Osteoblast (primary cell): ENCODE data around the gene CMTM1. TPM values are rescaled to one million over a fixed set of nuclear protein-coding genes. Genes with fewer than 3 reads are reported as not detected.

ENCODE experiments used
- DNase-seq: peaks from one replicate; pipeline ENCODE4 v3.0.0; 2011; ENCODE audit warnings: low spot score, mixed read lengths; ENCODE audit not compliant: insufficient read length; ENCODE audit errors: missing footprints
- H2AFZ ChIP-seq: 2 replicates; pipeline ENCODE4 v1.6.0; 2011; ENCODE audit warnings: mild to moderate bottlenecking, low read length
- H3K27ac ChIP-seq: 2 replicates; pipeline ENCODE4 v1.5.1; 2011; ENCODE audit warnings: mild to moderate bottlenecking, low read depth, low read length, moderate library complexity
- H3K27me3 ChIP-seq: 2 replicates; pipeline ENCODE4 v1.6.0; 2012; ENCODE audit warnings: mild to moderate bottlenecking, control low read depth, inconsistent platforms, low read length, moderate library complexity; ENCODE audit not compliant: insufficient read depth
- H3K36me3 ChIP-seq: 2 replicates; pipeline ENCODE4 v1.5.1; 2011; ENCODE audit warnings: mild to moderate bottlenecking, low read length, control low read depth, moderate library complexity; ENCODE audit not compliant: insufficient read depth
- H3K4me1 ChIP-seq: 2 replicates; pipeline ENCODE4 v1.5.1; 2011; ENCODE audit warnings: mild to moderate bottlenecking, low read length, control low read depth, moderate library complexity; ENCODE audit not compliant: insufficient read depth
- H3K4me2 ChIP-seq: 2 replicates; pipeline ENCODE4 v1.6.0; 2011; ENCODE audit warnings: mild to moderate bottlenecking, low read length; ENCODE audit not compliant: insufficient read depth
- H3K4me3 ChIP-seq: fragments of 200-600 bp; sonication (generic); 3 replicates; pipeline ENCODE4 v1.5.1; 2012; ENCODE audit warnings: mild to moderate bottlenecking, low read length, inconsistent platforms; ENCODE audit not compliant: insufficient read depth
- H3K79me2 ChIP-seq: 2 replicates; pipeline ENCODE4 v1.6.0; 2012; ENCODE audit warnings: mild to moderate bottlenecking, low read length, control low read depth, inconsistent platforms; ENCODE audit not compliant: insufficient read depth
- H3K9me3 ChIP-seq: 2 replicates; pipeline ENCODE4 v1.5.1; 2011; ENCODE audit warnings: low read depth, low read length, control low read depth
- H4K20me1 ChIP-seq: 2 replicates; pipeline ENCODE4 v1.6.0; 2012; ENCODE audit warnings: mild to moderate bottlenecking, low read length, control low read depth; ENCODE audit not compliant: insufficient read depth
- CTCF ChIP-seq: IDR thresholded peaks from 2 replicates; pipeline ENCODE4 v1.5.1; 2011; ENCODE audit warnings: mild to moderate bottlenecking, low read depth, low read length, moderate library complexity; ENCODE audit errors: extremely low read depth
- total RNA-seq: library from RNA; depleted of rRNA; stranded (reverse); fragments of >200 nt; gene quantifications from 2 replicates; pipeline ENCODE4 v1.2.3, GENCODE V29; 2012

CMTM1 gene
- total RNA-seq, 1 donor, result 4.0 TPM

GRCh38 chr16:66605979-66606751 is 39.9 kb downstream of the CMTM1 start:
- peak overlapping the region; percentile 82 for H3K4me2 ChIP-seq
- peak overlapping the region; percentile 84 for H3K4me3 ChIP-seq
- H3K79me2 ChIP-seq, result peaks cover 29% of the 10 kb centered on the region
- no peaks in the 10 kb centered on the region for H3K27me3 ChIP-seq
- H3K4me1 ChIP-seq, result peaks cover 21% of the 10 kb centered on the region
- H3K9me3 ChIP-seq, result no peaks in the 10 kb centered on the region
- DNase-seq, result peak; percentile 88
- H2AFZ ChIP-seq, result no peak overlapping the region
- TF ChIP-seq CTCF, result no peak
- peaks cover 10% of the 10 kb centered on the region for H4K20me1 ChIP-seq
- H3K27ac ChIP-seq, result peak overlapping the region; percentile 23
- peaks cover 15% of the 10 kb centered on the region for H3K36me3 ChIP-seq

GRCh38 chr16:66608241-66609138 is 42.3 kb downstream of the CMTM1 start:
- H3K27me3 ChIP-seq, result no peaks in the 10 kb centered on the region
- no peaks in the 10 kb centered on the region for H3K9me3 ChIP-seq
- peak; percentile 99 for DNase-seq
- H3K79me2 ChIP-seq, result peaks cover 29% of the 10 kb centered on the region
- H3K27ac ChIP-seq, result peak overlapping the region; percentile 37
- peak overlapping the region; percentile 20 for H3K4me2 ChIP-seq
- H3K4me3 ChIP-seq, result no peak overlapping the region
- peak; percentile 96 for TF ChIP-seq CTCF
- H3K36me3 ChIP-seq, result peaks cover 34% of the 10 kb centered on the region
- H3K4me1 ChIP-seq, result peaks cover 21% of the 10 kb centered on the region
- peaks cover 10% of the 10 kb centered on the region for H4K20me1 ChIP-seq
- H2AFZ ChIP-seq, result no peak overlapping the region

GRCh38 chr16:66609139-66609510 is 42.9 kb downstream of the CMTM1 start:
- Histone ChIP-seq H3K27ac (peak overlapping the region; percentile 27), H3K4me3 (no peak overlapping the region), H3K36me3 (peaks cover 36% of the 10 kb centered on the region), H3K27me3 (no peaks in the 10 kb centered on the region), H4K20me1 (peaks cover 10% of the 10 kb centered on the region), H3K4me1 (peaks cover 17% of the 10 kb centered on the region), H3K4me2 (no peak overlapping the region), H3K79me2 (peaks cover 29% of the 10 kb centered on the region), H3K9me3 (no peaks in the 10 kb centered on the region), H2AFZ (no peak overlapping the region)
- TF ChIP-seq CTCF, result no peak
- peak; percentile 71 for DNase-seq
